GM12801 (cell line): ENCODE data around the gene ANKRD40CL.

Source experiments
- TF ChIP-seq, protein P1 (sequence below): IDR thresholded peaks from one replicate; pipeline ENCODE4 v1.5.1; 2011; ENCODE audit warnings: control low read depth; ENCODE audit not compliant: insufficient read length; ENCODE audit errors: extremely low read depth

ANKRD40CL gene

GRCh38 chr17:50798424-50799288 lies 31.3 kb upstream of the ANKRD40CL start:
- TF ChIP-seq, protein P1, sequence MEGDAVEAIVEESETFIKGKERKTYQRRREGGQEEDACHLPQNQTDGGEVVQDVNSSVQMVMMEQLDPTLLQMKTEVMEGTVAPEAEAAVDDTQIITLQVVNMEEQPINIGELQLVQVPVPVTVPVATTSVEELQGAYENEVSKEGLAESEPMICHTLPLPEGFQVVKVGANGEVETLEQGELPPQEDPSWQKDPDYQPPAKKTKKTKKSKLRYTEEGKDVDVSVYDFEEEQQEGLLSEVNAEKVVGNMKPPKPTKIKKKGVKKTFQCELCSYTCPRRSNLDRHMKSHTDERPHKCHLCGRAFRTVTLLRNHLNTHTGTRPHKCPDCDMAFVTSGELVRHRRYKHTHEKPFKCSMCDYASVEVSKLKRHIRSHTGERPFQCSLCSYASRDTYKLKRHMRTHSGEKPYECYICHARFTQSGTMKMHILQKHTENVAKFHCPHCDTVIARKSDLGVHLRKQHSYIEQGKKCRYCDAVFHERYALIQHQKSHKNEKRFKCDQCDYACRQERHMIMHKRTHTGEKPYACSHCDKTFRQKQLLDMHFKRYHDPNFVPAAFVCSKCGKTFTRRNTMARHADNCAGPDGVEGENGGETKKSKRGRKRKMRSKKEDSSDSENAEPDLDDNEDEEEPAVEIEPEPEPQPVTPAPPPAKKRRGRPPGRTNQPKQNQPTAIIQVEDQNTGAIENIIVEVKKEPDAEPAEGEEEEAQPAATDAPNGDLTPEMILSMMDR = no peak

DNA sequence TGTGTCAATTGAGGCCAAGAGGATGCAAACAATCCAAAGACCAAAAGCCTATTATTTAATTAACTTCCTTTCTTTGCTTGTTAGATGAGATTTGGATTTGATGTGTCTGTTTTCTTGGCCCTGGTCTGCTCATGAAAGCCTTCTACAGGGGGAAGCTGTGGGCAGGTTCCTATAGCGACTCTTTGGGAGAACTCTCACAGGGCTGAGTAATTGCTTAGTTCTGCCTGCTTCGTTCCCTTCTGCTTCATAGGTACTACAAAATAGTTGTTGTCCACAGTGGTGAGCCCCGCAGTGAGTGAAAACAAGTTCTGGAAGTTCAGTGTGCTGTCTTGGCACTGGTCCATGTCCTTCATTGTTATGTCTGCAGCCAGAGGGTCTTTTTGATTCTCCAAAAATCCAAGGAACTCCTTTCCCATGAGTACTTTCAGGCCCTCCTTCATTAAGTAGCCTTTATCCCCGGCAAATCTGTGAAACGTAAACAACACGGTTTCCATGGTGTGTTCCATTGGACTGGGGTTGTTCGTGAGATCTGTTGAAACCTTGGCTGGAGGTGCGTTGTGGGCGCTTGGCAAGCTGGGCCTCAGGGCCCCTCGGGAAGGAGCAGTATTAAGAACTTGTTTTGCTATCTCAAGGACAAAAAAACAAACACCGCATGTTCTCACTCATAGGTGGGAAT lies 30.0 kb upstream of the ANKRD40CL start:
- TF ChIP-seq, protein P1 = no peak

DNA sequence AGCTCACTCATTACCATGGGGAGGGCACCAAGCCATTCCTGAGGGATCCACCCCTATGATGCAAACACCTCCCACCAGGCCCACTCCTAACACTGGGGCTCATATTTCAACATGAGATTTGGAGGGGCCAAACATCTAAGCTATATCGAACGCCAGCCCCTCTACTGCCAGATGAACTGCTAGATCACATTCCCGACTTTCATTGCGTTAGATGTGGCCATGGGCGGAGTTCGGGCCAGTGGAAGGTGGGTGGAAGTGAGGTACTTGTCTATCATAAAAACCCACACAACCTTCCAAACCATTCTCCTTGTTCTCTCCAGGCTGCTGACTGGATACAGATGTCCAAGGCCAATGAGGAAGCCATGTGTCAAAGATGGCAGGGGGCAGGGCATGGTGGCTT lies 27.0 kb upstream of the ANKRD40CL start:
- TF ChIP-seq, protein P1 = no peak

GRCh38 chr17:50793007-50793406 lies 25.7 kb upstream of the ANKRD40CL start:
- TF ChIP-seq, protein P1 = no peak

DNA sequence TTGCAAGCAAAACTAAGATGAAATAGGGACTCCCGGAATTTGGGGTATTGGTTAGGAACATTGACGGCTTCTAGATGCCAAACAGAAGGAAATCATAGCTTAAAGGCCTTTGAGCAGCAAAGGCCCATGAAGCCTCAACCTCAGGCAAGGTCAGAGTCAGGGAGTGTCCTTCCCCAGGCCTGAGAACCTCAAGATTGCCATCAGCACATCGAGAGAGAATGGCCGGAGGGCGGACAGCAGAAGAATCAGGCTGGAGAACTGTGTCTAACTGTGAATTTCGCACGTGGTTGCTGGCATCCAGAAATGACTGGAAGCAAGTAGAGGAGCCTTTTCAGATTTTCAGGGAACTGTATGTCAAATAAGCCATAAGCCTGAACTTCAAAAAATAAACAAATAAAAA lies 24.8 kb upstream of the ANKRD40CL start:
- TF ChIP-seq, protein P1 = no peak

DNA sequence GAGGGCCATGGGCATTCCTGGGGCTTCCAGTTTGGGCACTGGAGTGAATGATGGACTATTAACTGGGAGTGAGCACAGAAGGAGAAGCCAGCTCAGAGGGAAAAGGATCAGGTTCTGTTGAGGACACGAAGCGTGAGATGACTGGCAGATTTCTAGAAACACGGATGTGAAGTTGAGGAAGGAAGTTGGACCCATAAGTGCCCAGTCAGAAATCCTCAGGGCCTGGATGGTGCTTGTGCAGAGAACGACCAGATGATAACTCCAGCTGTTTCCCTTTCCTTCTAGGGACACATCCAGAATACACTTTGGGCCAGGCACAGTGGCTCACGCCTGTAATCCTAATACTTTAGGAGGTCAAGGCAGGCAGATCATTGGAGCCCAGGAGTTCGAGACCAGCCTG lies 23.3 kb upstream of the ANKRD40CL start:
- TF ChIP-seq, protein P1 = no peak

GRCh38 chr17:50787106-50787505 lies 19.8 kb upstream of the ANKRD40CL start:
- TF ChIP-seq, protein P1 = no peak
